Measurements from ENCODE around the gene ZNF541.

Gene ZNF541

DNA sequence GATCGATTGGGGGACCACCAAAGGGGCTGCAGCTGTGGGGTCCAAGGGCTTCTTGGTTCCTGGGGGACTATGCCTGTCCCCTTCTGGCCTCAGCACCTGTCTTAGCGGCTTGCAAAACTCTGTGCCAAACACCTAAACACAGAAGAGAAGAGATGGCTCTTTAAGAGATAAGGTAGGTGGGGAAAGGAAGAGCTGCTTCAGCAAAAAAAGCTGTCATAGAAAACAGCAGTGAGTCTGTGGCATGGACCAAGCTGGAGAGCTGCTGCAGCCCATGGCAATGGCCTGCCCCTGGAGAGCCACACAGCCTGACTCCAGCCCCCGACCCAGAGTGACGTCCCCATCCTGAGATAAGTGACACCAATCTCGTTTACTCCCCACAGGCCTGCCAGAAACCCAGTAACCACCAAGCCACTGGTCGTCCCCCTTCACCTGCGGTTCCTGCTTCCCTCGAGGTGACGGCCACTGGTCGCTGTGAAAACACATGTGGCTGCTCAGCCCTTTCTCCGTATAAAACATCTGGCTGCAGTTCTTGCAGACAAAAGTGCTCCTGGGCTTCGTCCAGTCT is 33.1 kb downstream of the ZNF541 start:
- no peaks in the 10 kb centered on the region for H3K4me1 ChIP-seq (ENCODE audit: insufficient read depth, low read length)
- no peak overlapping the region for H3K9ac ChIP-seq (ENCODE audit: low read depth, low read length)
- no peaks in the 10 kb centered on the region for H3K36me3 ChIP-seq (ENCODE audit: insufficient read depth, low read depth, low read length)
- no peaks in the 10 kb centered on the region for H3K27me3 ChIP-seq (ENCODE audit: insufficient read depth, low read length)
- H3K9me3 ChIP-seq (ENCODE audit: insufficient read depth, low read depth, low read length) = no peaks in the 10 kb centered on the region
- H3K4me3 ChIP-seq (ENCODE audit: low read length) = no peak overlapping the region
- no peak overlapping the region for H3K27ac ChIP-seq (ENCODE audit: low read length)

DNA sequence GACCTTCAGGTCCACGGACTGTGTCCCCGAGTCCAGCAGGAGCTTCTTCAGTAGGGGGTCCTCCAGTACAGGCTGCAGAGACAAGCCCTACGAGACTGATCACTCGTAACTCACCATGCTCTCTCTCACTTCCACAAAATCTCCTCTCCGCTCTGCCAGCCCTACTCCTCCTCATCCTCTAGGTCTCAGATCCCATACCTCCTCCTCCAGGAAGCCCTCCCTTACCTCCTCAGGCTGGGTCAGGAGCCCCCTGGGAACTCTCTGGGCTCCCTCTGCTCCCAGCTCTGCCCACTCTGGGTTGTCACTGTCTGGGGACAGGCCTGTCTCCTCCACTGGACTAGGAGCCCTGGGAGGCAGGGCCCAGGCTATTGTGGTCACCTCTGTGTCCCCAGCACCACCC is 34.1 kb downstream of the ZNF541 start:
- H3K4me1 ChIP-seq (ENCODE audit: insufficient read depth, low read length) = no peaks in the 10 kb centered on the region
- H3K9me3 ChIP-seq (ENCODE audit: insufficient read depth, low read depth, low read length) = no peaks in the 10 kb centered on the region
- no peaks in the 10 kb centered on the region for H3K27me3 ChIP-seq (ENCODE audit: insufficient read depth, low read length)
- H3K36me3 ChIP-seq (ENCODE audit: insufficient read depth, low read depth, low read length) = no peaks in the 10 kb centered on the region
- no peak overlapping the region for H3K4me3 ChIP-seq (ENCODE audit: low read length)
- no peak overlapping the region for H3K27ac ChIP-seq (ENCODE audit: low read length)
- H3K9ac ChIP-seq (ENCODE audit: low read depth, low read length) = no peak overlapping the region

DNA sequence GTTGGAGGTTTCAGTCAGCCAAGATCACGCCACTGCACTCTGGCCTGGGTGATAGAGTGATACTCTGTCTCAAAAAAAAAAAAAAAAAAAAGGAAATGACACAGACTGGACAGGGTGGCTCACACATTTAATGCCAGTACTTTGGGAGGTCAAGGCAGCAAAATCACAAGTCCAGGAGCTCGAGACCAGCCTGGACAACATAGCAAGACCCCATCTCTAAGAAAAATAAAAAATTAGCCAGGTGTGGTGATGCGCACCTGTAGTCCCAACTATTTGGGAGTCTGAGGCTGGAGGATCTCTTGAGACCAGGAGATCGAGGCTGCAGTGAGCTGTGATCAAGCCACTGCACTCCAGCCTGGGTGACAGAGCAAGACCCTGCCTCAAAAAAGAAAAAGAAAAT is 35.5 kb downstream of the ZNF541 start:
- Histone ChIP-seq H3K36me3 (ENCODE audit: insufficient read depth, low read depth, low read length) (no peaks in the 10 kb centered on the region), H3K9ac (ENCODE audit: low read depth, low read length) (no peak overlapping the region), H3K27ac (ENCODE audit: low read length) (no peak overlapping the region), H3K4me1 (ENCODE audit: insufficient read depth, low read length) (no peaks in the 10 kb centered on the region), H3K4me3 (ENCODE audit: low read length) (no peak overlapping the region), H3K27me3 (ENCODE audit: insufficient read depth, low read length) (no peaks in the 10 kb centered on the region), H3K9me3 (ENCODE audit: insufficient read depth, low read depth, low read length) (no peaks in the 10 kb centered on the region)

DNA sequence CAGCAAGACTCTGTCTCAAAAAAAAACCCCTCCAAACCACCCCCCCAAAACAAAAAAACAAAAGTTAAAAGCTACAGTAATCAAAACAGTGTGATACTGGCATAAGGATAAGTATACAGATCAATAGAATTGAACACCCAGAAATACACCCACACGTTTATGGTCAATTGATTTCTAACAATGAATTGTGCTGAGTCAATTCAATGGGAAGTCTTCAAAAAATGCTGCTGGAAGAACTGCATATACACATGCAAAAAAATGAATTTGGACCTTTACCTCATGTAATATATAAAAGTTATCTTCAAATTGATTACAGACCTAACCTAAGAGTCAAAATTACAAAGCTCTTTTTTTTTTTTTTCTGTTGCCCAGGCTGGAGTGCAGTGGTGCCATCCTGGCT is 38.3 kb downstream of the ZNF541 start:
- Histone ChIP-seq H3K9ac (ENCODE audit: low read depth, low read length) (no peak overlapping the region), H3K27ac (ENCODE audit: low read length) (no peak overlapping the region), H3K27me3 (ENCODE audit: insufficient read depth, low read length) (no peaks in the 10 kb centered on the region)

GRCh38 chr19:47531640-47532387 is 41.1 kb downstream of the ZNF541 start:
- H3K27me3 ChIP-seq (ENCODE audit: insufficient read depth, low read length) = no peaks in the 10 kb centered on the region

More for the DNA sequence above, 38.3 kb downstream of the ZNF541 start:
- Histone ChIP-seq H3K9me3 (ENCODE audit: insufficient read depth, low read depth, low read length) (no peaks in the 10 kb centered on the region), H3K36me3 (ENCODE audit: insufficient read depth, low read depth, low read length) (no peaks in the 10 kb centered on the region), H3K4me1 (ENCODE audit: insufficient read depth, low read length) (no peaks in the 10 kb centered on the region), H3K4me3 (ENCODE audit: low read length) (no peak overlapping the region)

DNA sequence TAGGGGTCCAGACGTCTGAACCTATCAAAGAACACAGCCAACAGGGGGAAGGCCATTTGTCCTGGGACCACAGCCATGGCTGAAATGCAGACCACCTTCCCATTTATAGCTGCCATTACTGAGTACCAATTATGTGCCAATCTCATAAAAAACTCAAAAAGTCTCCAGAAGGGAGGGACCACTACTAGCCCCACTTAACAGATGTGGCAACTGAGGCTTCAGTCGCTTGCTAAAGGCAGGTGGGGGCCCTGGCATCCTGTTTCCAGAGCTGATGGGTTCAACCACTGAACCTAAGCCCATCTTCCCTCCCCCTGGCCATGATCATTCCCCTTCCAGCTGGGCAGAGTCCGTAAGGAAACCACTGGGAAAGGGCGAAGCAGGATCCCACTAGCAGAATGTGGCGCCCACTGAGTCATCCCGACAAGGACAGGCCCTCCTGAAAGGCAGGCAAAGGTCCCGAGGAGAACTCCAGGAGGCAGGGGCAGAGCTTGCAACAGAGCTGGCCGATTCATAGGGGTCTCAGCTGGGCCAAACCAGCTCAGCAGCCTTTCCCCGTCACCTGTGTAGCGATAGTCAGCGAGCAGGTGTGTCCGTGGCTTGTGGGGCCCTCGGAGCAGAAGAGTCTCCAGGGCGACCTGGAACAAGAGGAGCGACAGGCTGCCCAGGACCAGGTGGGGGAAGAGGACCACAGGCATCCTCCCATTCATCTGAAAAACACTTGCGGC is 43.8 kb downstream of the ZNF541 start:
- Histone ChIP-seq H3K9me3 (ENCODE audit: insufficient read depth, low read depth, low read length) (no peaks in the 10 kb centered on the region), H3K27ac (ENCODE audit: low read length) (no peak overlapping the region), H3K4me1 (ENCODE audit: insufficient read depth, low read length) (no peaks in the 10 kb centered on the region), H3K4me3 (ENCODE audit: low read length) (no peak overlapping the region), H3K9ac (ENCODE audit: low read depth, low read length) (no peak overlapping the region), H3K27me3 (ENCODE audit: insufficient read depth, low read length) (no peaks in the 10 kb centered on the region), H3K36me3 (ENCODE audit: insufficient read depth, low read depth, low read length) (no peaks in the 10 kb centered on the region)

More at GRCh38 chr19:47531640-47532387, 41.1 kb downstream of the ZNF541 start:
- no peak overlapping the region for H3K9ac ChIP-seq (ENCODE audit: low read depth, low read length)
- H3K9me3 ChIP-seq (ENCODE audit: insufficient read depth, low read depth, low read length) = no peaks in the 10 kb centered on the region
- no peaks in the 10 kb centered on the region for H3K4me1 ChIP-seq (ENCODE audit: insufficient read depth, low read length)
- H3K4me3 ChIP-seq (ENCODE audit: low read length) = no peak overlapping the region
- no peaks in the 10 kb centered on the region for H3K36me3 ChIP-seq (ENCODE audit: insufficient read depth, low read depth, low read length)
- no peak overlapping the region for H3K27ac ChIP-seq (ENCODE audit: low read length)

DNA sequence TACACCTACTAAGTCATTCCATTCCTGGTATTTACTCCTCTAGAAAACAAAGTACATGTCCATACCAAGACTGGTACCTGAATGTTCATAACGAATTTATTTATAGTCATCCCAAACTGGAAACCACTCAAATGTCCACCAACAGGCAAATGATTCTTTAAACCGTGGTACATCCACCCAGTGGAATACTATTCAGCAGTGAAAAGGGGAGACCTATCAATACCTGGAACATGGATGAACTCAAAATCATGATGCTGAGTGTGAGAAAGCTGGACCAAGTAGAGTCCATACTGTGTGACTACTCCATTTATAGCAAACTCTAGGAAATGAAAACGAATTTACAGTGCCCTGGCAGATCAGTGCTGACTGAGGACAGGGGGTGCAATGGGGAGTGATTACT is 46.1 kb downstream of the ZNF541 start:
- Histone ChIP-seq H3K4me1 (ENCODE audit: insufficient read depth, low read length) (no peaks in the 10 kb centered on the region), H3K27ac (ENCODE audit: low read length) (no peak overlapping the region), H3K9me3 (ENCODE audit: insufficient read depth, low read depth, low read length) (no peaks in the 10 kb centered on the region), H3K9ac (ENCODE audit: low read depth, low read length) (no peak overlapping the region), H3K4me3 (ENCODE audit: low read length) (no peak overlapping the region), H3K36me3 (ENCODE audit: insufficient read depth, low read depth, low read length) (no peaks in the 10 kb centered on the region), H3K27me3 (ENCODE audit: insufficient read depth, low read length) (no peaks in the 10 kb centered on the region)

GRCh38 chr19:47523473-47523872 is 49.5 kb downstream of the ZNF541 start:
- H3K9ac ChIP-seq (ENCODE audit: low read depth, low read length) = no peak overlapping the region
- no peak overlapping the region for H3K27ac ChIP-seq (ENCODE audit: low read length)
- no peaks in the 10 kb centered on the region for H3K27me3 ChIP-seq (ENCODE audit: insufficient read depth, low read length)
- H3K4me3 ChIP-seq (ENCODE audit: low read length) = no peak overlapping the region
- no peaks in the 10 kb centered on the region for H3K36me3 ChIP-seq (ENCODE audit: insufficient read depth, low read depth, low read length)
- H3K9me3 ChIP-seq (ENCODE audit: insufficient read depth, low read depth, low read length) = no peaks in the 10 kb centered on the region
- H3K4me1 ChIP-seq (ENCODE audit: insufficient read depth, low read length) = peaks cover 3% of the 10 kb centered on the region; the same call in 1 of the 2 replicates

All from iPS-20b (cell line).